Heart left ventricle (tissue), 16 donors: ENCODE results near the gene DOK7. TPM values are rescaled to one million over a fixed set of nuclear protein-coding genes. Genes with fewer than 3 reads are reported as not detected.

ENCODE experiments used
- ATAC-seq, 4 donors: fragments of 200-7000 bp; cut with Tn5 transposase; one replicate each; pipeline ENCODE4 v1.9.1; 2020 to 2022; ENCODE audit warnings: moderate library complexity in 4 of 4, mild to moderate bottlenecking in 3 of 4, moderate number of reproducible peaks in 1 of 4
- DNase-seq, 5 donors: peaks; one replicate each; pipeline ENCODE4 v3.0.0-alpha.2; 2020
- H3K27ac ChIP-seq, 12 donors: fragments of 200-600 bp; sonication (generic) in 4 of 12; one replicate each; pipeline versions ENCODE4 v1.5.0 to v1.8.0; 2016 to 2022; ENCODE audit warnings: mild to moderate bottlenecking in 2 of 12
- H3K27me3 ChIP-seq, 9 donors: fragments of 200-600 bp; sonication (generic) in 2 of 9; one replicate each; pipeline versions ENCODE4 v1.5.1 to v1.8.0; 2016 to 2022; ENCODE audit warnings: mild to moderate bottlenecking in 3 of 9
- H3K36me3 ChIP-seq, 9 donors: fragments of 200-600 bp; sonication (generic) in 2 of 9; one replicate each; pipeline versions ENCODE4 v1.5.0 to v1.8.0; 2018 to 2022; ENCODE audit warnings: mild to moderate bottlenecking in 2 of 9
- H3K4me1 ChIP-seq, 12 donors: fragments of 200-600 bp; sonication (generic) in 4 of 12; one replicate each; pipeline versions ENCODE4 v1.5.0 to v1.8.0; 2016 to 2022; ENCODE audit warnings: mild to moderate bottlenecking in 3 of 12
- H3K4me3 ChIP-seq, 12 donors: fragments of 200-600 bp; sonication (generic) in 4 of 12; one replicate each; pipeline versions ENCODE4 v1.5.0 to v1.8.0; 2017 to 2022; ENCODE audit warnings: mild to moderate bottlenecking in 9 of 12, moderate library complexity in 4 of 12
- H3K9me3 ChIP-seq, 12 donors: fragments of 200-600 bp; sonication (generic) in 4 of 12; one replicate each; pipeline versions ENCODE4 v1.5.0 to v1.8.0; 2016 to 2022; ENCODE audit warnings: mild to moderate bottlenecking in 1 of 12
- CTCF ChIP-seq, 12 donors: fragments of 200-600 bp; sonication (generic) in 4 of 12; IDR thresholded peaks; one replicate each; pipeline versions ENCODE4 v1.5.0 to v1.8.0; 2018 to 2022; ENCODE audit warnings: antibody characterized with exemption in 12 of 12, mild to moderate bottlenecking in 5 of 12
- POLR2A ChIP-seq, 2 donors: fragments of 450-650 bp; IDR thresholded peaks; one replicate each; pipeline ENCODE4 v1.6.1; 2017; ENCODE audit warnings: antibody characterized with exemption in 2 of 2, mild to moderate bottlenecking in 2 of 2, moderate library complexity in 2 of 2
- WGBS, 4 donors: extraction: QIAGEN DNeasy Blood & Tissue Kit in 2 of 4; methylation state at CpG; one replicate each; pipeline versions ENCODE4 v1.1.5 to v1.1.7; 2013 to 2018; 5-methylcytosine and 5-hydroxymethylcytosine counted together
- intact Hi-C, 10 donors: fragments of 100-400 bp; cut with DNase I; formaldehyde crosslinking; loops; one replicate each; pipeline versions ENCODE4 v1.11.1 to v1.14.2; 2022
- polyA plus RNA-seq, 2 donors: library from polyadenylated mRNA; stranded (reverse); fragments of 200-250 nt; gene quantifications; one replicate each; pipeline ENCODE4 v1.2.3, GENCODE V29; 2013
- total RNA-seq, 9 donors: library from RNA; depleted of rRNA in 2 of 9; stranded (reverse); fragments of >200 nt in 2 of 9; fragmentation: NEBNext Ultra II Directional in 3 of 9; extraction: Animal tissue kit (Norgen Biotek cat#: 25700) in 3 of 9; gene quantifications; one replicate each; pipeline versions ENCODE4 v1.1.0 to v1.2.4, GENCODE V29; 2016 to 2023
- donor health status: ischemic (EF 13 %, LVEDD 7.1; RV severe dilation, severe dysfunction).
- donor health status: healthy with polysubstance abuse.
- donor health status: DM: no; HTN: yes; CAD: no.
- donor health status: DM: no; HTN: no; CAD: no.
- donor health status: ischemic (EF 25% LVEDD 6.9; RV normal size, moderate dysfunction).
- donor health status: ischemic (EF 25% LVEDD 5.7; RV mildly dilated, moderate dysfunction).
- donor health status: healthy.
- donor health status: DM: yes; HTN: yes; CAD: no.
- donor health status: ischemic (EF 35%, LVEDD 5.7; RV mildly dilated, moderate dysfunction).
- donor health status: nonischemic (EF 11% LVEDD 7.7; RV severe dilation, severe dysfunction).
- donor health status: DM: yes; HTN: yes; CAD: no.
- donor health status: PGD.
- donor health status: ischemic (EF 29% LVEDD 5.4; RV normal size, mild dysfunction).
- donor health status: nonischemic (EF 23%, LVEDD 6.1; RV moderate dilation, normal function).

Gene DOK7
- total and polyA plus RNA-seq, 11 donors = 27.7 to 89.5 (median 40.0) TPM

- H3K27ac ChIP-seq = peak overlapping the region in 11 of 12 donors; percentile 27 to 98 (median 90)
- ATAC-seq (peak; percentile 74 to 90 (median 81)), DNase-seq (peak; percentile 79 to 91 (median 86))
- H3K27me3 ChIP-seq = peaks cover 0 to 24% (median 9%) of the 10 kb centered on the region in 9 donors
- intact Hi-C loops = loop anchor here in 3 of 10 donors (2.0 kb wide), 2 partner anchors 21 to 23 kb away; no protein-coding TSS in a partner anchor
- no peak for TF ChIP-seq CTCF (IDR thresholded peaks at IDR 0.05)
- no peak for TF ChIP-seq POLR2A (IDR thresholded peaks at IDR 0.05)
- no peak overlapping the region for H3K4me3 ChIP-seq
- H3K9me3 ChIP-seq = no peaks in the 10 kb centered on the region
- WGBS, 4 donors = 48 to 53% (median 50%) methylated on average over 15 to 25 of the region's 25 CpGs
- H3K4me1 ChIP-seq = peaks cover 0 to 46% (median 14%) of the 10 kb centered on the region in 12 donors
- H3K36me3 ChIP-seq = no peaks in the 10 kb centered on the region
These were observed 1.4 kb upstream of the DOK7 start for GRCh38 chr4:3461515-3462291.

GRCh38 chr4:3462321-3462789, 751 bp upstream of the DOK7 start:
- no peak for ATAC-seq
- H3K27me3 ChIP-seq = peaks cover 0 to 24% (median 9%) of the 10 kb centered on the region in 9 donors
- H3K4me1 ChIP-seq = peaks cover 0 to 52% (median 16%) of the 10 kb centered on the region in 12 donors

GRCh38 chr4:3463556-3464348, 646 bp downstream of the DOK7 start:
- DNase-seq (peak in 2 of 5 donors; percentile 29 to 62), ATAC-seq (peak in 1 of 4 donors; percentile 1)

More at GRCh38 chr4:3462321-3462789, 751 bp upstream of the DOK7 start:
- intact Hi-C loops = loop anchor here in 3 of 10 donors (2.0 kb wide), 2 partner anchors 20 to 22 kb away; no protein-coding TSS in a partner anchor
- Histone ChIP-seq H3K9me3 (no peaks in the 10 kb centered on the region), H3K4me3 (peak overlapping the region in 1 of 12 donors; percentile 67), H3K36me3 (no peaks in the 10 kb centered on the region), H3K27ac (peak overlapping the region in 11 of 12 donors; percentile 27 to 98 (median 90))
- TF ChIP-seq CTCF (IDR thresholded peaks at IDR 0.05) = no peak
- no peak for TF ChIP-seq POLR2A (IDR thresholded peaks at IDR 0.05)
- peak in 1 of 5 donors; percentile 22 for DNase-seq
- 59 to 73% (median 66%) methylated on average over 6 to 10 of the region's 10 CpGs for WGBS, 4 donors

More at GRCh38 chr4:3463556-3464348, 646 bp downstream of the DOK7 start:
- WGBS, 4 donors = 27 to 84% (median 56%) methylated on average over 5 to 43 of the region's 43 CpGs
- H3K4me3 ChIP-seq = peak overlapping the region; percentile 50 to 80 (median 64)
- H3K27me3 ChIP-seq = peaks cover 0 to 24% (median 9%) of the 10 kb centered on the region in 9 donors
- peak overlapping the region; percentile 64 to 98 (median 88) for H3K27ac ChIP-seq
- H3K9me3 ChIP-seq = no peaks in the 10 kb centered on the region
- H3K4me1 ChIP-seq = peaks cover 0 to 58% (median 16%) of the 10 kb centered on the region in 12 donors
- intact Hi-C loops = loop anchor here in 3 of 10 donors (2.0 kb wide), 2 partner anchors 19 to 21 kb away; no protein-coding TSS in a partner anchor
- TF ChIP-seq CTCF (IDR thresholded peaks at IDR 0.05) (no peak), POLR2A (IDR thresholded peaks at IDR 0.05) (no peak)
- no peaks in the 10 kb centered on the region for H3K36me3 ChIP-seq
